ENCODE data around the gene POLR3B. TPM values are rescaled to one million over a fixed set of nuclear protein-coding genes. Genes with fewer than 3 reads are reported as not detected.

The POLR3B gene
- total and polyA plus RNA-seq, 9 of the 15 experiments (the other 6 are each of a cell fraction or from before 2014, with no cell fraction given), result 7.6 to 17.9 (median 14.4) TPM

DNA sequence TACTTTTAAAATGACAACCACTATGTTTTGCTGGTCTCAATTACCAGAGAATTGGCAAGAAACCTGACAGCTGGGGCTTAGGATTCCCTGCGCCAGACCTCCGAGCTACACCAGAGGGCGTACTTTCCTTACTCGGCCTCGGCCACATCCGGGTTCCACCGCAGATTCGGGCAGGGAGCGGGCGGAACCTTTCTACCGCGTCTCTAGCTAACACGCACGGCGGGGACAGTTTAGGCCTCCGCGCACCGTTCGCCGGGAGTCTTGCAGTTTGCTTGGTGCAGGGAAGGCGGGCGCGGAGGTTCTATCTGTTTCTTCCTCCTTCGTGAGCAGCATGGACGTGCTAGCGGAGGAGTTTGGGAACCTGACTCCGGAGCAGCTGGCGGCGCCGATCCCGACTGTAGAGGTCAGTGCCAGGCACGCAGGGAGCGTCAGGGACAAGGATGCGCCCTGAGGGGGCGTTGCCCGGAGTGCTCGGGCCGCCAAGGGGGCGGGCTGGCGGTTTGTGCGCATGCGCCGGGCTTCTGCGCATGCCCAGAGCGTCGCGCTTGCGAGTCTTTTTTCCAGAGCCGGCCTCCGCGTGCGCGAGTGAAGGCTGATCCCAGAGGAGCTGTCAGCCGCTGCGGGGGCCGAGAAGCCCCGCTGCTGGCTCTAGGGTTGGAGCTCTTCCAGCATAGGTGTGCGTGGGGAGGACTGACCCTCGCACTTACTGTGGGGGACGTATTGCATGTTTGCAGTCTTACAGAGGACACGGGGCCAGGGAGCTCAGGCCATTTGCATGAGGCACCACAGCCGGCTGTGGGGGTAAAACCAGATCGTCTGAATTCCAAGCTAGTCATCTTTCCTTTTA is at the start of gene POLR3B (continued):
- TF ChIP-seq ARHGAP35 (IDR thresholded peaks at IDR 0.05; ENCODE audit: partially characterized antibody) (no peak), ZNF253 (CRISPR knock-in tag; conservative IDR thresholded peaks at IDR 0.05) (no peak), NR2F6 (CRISPR knock-in tag; IDR thresholded peaks at IDR 0.05) (peak; percentile 87; the same call in 1 of the 2 replicates), BHLHE40 (IDR thresholded peaks at IDR 0.05; ENCODE audit: low read length) (0 out of 2 replicates have a peak, but pooled peaks have one; percentile 28), HDAC3 (IDR thresholded peaks at IDR 0.05; ENCODE audit: borderline replicate concordance, partially characterized antibody) (peak; percentile 51), EHMT2 (IDR thresholded peaks at IDR 0.05) (0 out of 2 replicates have a peak, but pooled peaks have one; percentile 16), PCBP1 (IDR thresholded peaks at IDR 0.05; ENCODE audit: low read depth, low read length, poor library complexity, severe bottlenecking) (no peak), NCOA6 (IDR thresholded peaks at IDR 0.05) (no peak), KLF10 (CRISPR knock-in tag; IDR thresholded peaks at IDR 0.05) (no peak), KLF6 (CRISPR knock-in tag; IDR thresholded peaks at IDR 0.05; ENCODE audit: borderline replicate concordance) (peak; percentile 80), PRMT5 (CRISPR knock-in tag; IDR thresholded peaks at IDR 0.05) (no peak), TBP (optimal IDR thresholded peaks at IDR 0.05; ENCODE audit: low read depth, low read length) (peak; percentile 43), ASH1L (IDR thresholded peaks at IDR 0.05; ENCODE audit: borderline replicate concordance, low read depth, partially characterized antibody) (no peak), CREM (IDR thresholded peaks at IDR 0.05; ENCODE audit: low read depth) (peak; percentile 89)
- TF ChIP-seq, protein P1, sequence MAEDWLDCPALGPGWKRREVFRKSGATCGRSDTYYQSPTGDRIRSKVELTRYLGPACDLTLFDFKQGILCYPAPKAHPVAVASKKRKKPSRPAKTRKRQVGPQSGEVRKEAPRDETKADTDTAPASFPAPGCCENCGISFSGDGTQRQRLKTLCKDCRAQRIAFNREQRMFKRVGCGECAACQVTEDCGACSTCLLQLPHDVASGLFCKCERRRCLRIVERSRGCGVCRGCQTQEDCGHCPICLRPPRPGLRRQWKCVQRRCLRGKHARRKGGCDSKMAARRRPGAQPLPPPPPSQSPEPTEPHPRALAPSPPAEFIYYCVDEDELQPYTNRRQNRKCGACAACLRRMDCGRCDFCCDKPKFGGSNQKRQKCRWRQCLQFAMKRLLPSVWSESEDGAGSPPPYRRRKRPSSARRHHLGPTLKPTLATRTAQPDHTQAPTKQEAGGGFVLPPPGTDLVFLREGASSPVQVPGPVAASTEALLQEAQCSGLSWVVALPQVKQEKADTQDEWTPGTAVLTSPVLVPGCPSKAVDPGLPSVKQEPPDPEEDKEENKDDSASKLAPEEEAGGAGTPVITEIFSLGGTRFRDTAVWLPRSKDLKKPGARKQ (CRISPR knock-in tag; IDR thresholded peaks at IDR 0.05), result no peak
- TF ChIP-seq, protein P2, sequence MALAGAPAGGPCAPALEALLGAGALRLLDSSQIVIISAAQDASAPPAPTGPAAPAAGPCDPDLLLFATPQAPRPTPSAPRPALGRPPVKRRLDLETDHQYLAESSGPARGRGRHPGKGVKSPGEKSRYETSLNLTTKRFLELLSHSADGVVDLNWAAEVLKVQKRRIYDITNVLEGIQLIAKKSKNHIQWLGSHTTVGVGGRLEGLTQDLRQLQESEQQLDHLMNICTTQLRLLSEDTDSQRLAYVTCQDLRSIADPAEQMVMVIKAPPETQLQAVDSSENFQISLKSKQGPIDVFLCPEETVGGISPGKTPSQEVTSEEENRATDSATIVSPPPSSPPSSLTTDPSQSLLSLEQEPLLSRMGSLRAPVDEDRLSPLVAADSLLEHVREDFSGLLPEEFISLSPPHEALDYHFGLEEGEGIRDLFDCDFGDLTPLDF (CRISPR knock-in tag; IDR thresholded peaks at IDR 0.05), result peak; percentile 89
- TF ChIP-seq, protein P3, sequence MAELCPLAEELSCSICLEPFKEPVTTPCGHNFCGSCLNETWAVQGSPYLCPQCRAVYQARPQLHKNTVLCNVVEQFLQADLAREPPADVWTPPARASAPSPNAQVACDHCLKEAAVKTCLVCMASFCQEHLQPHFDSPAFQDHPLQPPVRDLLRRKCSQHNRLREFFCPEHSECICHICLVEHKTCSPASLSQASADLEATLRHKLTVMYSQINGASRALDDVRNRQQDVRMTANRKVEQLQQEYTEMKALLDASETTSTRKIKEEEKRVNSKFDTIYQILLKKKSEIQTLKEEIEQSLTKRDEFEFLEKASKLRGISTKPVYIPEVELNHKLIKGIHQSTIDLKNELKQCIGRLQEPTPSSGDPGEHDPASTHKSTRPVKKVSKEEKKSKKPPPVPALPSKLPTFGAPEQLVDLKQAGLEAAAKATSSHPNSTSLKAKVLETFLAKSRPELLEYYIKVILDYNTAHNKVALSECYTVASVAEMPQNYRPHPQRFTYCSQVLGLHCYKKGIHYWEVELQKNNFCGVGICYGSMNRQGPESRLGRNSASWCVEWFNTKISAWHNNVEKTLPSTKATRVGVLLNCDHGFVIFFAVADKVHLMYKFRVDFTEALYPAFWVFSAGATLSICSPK (IDR thresholded peaks at IDR 0.05; ENCODE audit: borderline replicate concordance), result no peak
- TF ChIP-seq, protein P4, sequence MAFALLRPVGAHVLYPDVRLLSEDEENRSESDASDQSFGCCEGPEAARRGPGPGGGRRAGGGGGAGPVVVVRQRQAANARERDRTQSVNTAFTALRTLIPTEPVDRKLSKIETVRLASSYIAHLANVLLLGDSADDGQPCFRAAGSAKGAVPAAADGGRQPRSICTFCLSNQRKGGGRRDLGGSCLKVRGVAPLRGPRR (CRISPR knock-in tag; IDR thresholded peaks at IDR 0.05), result no peak
- TF ChIP-seq, protein P5, sequence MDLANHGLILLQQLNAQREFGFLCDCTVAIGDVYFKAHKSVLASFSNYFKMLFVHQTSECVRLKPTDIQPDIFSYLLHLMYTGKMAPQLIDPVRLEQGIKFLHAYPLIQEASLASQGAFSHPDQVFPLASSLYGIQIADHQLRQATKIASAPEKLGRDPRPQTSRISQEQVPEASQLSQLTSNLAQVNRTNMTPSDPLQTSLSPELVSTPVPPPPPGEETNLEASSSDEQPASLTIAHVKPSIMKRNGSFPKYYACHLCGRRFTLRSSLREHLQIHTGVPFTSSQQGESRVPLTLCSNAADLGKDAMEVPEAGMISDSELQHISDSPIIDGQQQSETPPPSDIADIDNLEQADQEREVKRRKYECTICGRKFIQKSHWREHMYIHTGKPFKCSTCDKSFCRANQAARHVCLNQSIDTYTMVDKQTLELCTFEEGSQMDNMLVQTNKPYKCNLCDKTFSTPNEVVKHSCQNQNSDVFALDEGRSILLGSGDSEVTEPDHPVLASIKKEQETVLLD (IDR thresholded peaks at IDR 0.05), result peak; percentile 99
- TF ChIP-seq, protein P6, sequence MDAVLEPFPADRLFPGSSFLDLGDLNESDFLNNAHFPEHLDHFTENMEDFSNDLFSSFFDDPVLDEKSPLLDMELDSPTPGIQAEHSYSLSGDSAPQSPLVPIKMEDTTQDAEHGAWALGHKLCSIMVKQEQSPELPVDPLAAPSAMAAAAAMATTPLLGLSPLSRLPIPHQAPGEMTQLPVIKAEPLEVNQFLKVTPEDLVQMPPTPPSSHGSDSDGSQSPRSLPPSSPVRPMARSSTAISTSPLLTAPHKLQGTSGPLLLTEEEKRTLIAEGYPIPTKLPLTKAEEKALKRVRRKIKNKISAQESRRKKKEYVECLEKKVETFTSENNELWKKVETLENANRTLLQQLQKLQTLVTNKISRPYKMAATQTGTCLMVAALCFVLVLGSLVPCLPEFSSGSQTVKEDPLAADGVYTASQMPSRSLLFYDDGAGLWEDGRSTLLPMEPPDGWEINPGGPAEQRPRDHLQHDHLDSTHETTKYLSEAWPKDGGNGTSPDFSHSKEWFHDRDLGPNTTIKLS (IDR thresholded peaks at IDR 0.05; ENCODE audit: borderline replicate concordance, low read depth), result peak; percentile 56; the same call in 1 of the 2 replicates

Measured in K562 (cell line).